HG02852 (cell line): ENCODE data around the gene STX16.
"Not testable (repeated sequence)": the region's sequence is repeated elsewhere in the genome, so short reads cannot be mapped to it uniquely, and the experiment has no call there.

Source experiments
- ATAC-seq: cut with Tn5 transposase; IDR thresholded peaks from one replicate; pipeline ENCODE4 v1.9.1; 2021; ENCODE audit warnings: mild to moderate bottlenecking, moderate library complexity; ENCODE audit not compliant: unreplicated experiment

Gene STX16

DNA sequence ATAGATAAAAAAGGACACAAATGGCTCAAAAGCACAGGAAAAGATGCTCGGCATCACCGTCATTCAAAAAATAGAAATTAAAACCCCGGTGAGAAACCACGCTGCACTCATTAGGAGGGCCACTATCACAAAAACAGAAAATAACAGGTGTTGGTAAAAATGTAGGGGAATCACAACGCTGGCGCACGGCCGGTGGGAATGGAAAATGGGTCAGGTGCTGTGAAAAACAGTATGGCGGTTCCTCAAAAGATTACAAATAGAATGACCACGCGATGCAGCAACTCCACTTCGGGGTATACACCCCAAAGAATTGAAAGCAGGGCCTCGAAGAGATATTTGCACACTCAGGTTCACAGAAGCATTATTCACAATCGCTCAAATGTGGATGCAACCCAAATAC, 69.8 kb downstream of the STX16 start:
- ATAC-seq: no peak

DNA sequence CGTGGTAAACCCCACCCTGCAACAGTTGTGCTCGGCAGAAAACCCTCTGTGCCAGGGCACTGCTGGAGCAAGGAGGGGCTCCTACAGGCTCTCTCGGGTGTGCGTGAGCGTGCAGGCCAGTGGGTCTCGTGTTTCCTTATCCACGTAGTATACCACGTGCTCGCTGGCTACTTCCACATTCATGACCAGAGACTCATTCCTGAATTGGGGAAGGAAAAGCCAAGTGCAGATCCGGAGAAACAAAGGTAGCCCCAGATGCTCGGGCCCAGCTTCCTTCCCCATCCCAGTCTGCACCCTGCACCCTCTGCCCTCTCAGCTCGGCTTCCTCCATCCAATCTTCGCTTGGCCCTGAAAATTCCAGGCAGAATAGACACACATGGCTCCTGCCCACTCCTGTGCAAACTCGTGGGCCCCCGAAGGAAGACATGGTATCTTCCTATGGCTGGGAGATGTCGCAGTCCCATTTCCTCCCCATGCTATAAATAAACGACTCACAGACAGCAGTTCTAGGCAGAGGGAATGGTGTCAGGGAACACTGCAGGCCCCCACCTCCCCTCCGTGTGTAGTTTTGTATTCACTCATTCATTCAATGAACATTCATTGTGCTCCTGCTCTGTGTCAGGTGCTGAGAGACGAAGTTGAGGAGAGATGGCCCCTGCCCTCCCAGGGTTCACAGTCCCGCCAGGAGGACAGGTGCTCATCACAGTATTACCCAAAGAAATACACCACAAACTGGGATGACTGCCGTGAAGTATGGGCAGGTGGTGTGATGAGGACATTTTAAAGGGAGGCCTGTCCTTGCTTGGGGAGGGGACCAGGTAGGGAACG, 71.1 kb downstream of the STX16 start:
- ATAC-seq: no peak

DNA sequence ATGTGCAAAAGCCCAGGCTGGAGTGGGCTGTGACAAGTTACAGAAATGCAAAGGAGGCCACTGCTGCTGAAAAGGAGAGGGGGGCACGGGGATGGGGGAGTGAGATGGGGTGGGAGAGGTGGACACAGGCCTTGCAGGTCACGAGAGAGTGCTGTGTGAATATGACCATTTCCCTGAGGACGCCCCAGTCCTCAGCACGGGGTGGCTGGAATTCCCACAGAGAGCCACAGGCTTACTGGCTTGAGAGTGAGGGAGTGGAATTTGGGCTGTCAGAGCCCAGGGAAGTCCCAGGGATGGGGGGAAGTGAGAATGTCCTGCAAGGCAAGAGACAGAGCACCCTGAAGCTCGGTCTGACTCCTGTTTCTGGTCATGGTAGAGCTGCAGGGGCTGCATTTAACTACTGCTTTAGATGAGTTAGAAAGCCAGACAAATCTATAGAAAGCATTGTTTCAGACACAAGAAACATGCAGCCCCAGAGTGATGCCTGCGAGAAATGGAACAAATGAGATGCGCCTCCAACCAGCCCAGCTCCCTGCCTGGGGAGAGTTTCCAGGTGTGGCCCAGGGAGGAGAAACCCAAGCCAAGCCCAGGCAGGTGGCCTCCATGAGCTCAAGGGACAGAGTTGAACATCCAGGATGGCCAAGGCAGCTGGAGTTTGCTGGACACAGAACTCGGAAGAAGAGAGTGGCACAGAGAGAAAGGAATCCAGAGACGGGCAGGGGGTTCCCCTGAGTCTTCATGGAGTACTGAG, 72.0 kb downstream of the STX16 start:
- ATAC-seq: no peak

DNA sequence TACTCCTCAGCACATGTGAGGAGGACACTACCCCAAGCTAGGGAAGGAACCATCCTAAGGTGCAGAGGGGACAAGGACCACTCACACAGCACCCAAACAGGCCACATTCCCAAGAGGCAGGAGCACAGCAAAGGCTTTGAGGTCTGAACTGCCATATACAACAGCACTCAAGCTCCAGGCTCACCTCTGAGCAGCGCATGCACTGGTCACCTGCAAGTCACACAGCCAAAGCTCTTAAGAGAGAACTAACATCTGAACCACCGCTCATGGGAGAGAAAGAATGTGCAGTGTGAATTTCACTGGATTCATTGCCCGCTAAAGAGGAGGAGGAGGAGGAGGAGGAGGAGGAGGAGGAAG, 72.5 kb downstream of the STX16 start:
- no peak for ATAC-seq

DNA sequence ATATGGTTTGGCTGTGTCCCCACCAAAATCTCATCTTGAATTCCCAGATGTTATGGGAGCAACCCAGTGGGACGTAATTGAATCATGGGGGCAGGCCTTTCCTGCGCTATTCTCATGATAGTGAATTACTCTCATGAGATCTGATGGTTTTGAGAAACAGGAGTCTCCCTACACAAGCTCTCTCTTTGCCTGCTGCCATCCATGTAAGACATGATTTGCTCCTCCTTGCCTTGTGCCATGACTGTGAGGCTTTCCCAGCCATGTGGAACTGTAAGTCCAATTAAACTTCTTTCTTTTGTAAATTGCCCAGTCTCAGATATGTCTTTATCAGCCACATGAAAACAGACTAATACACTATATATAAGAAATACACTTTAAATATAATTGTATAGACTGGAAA, 75.1 kb downstream of the STX16 start:
- ATAC-seq: not testable (repeated sequence)
